ENCODE data around the gene SENP1. TPM values are rescaled to one million over a fixed set of nuclear protein-coding genes. Genes with fewer than 3 reads are reported as not detected.

The SENP1 gene
- total and polyA plus RNA-seq, 2 of the 13 experiments (the other 11 are each of a cell fraction or from before 2014, with no cell fraction given), result 14.0 to 20.2 TPM

DNA sequence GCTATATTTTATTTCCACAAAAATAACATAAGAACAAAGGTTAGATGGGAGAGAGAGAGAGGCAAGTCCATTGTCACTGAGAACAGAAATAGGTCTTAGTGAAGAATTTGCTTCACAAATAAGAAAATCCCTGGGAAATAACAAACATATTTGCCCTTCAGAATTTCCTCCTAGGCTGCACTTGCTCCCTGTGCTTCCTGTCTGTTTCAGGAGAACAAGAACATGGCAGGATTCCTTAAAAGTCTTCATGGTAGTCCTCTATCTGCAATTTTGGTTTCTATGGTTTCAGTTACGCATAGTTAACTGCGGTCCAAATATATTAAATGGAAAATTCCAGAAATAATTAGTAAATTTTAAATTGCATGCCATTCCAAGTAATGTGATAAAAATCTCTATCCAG, 34.1 kb downstream of the SENP1 start:
- intact Hi-C loops (cut with micrococcal nuclease; ENCODE audit: unreplicated experiment), result no loop called here
- Histone ChIP-seq H3K4me1 (ENCODE audit: insufficient read depth, low read length) (no peaks in the 10 kb centered on the region), H3K27ac (ENCODE audit: extremely low read length, insufficient read depth, low read length) (no peak overlapping the region), H3K9ac (ENCODE audit: insufficient read depth, low read depth, low read length) (no peak overlapping the region), H3K79me2 (ENCODE audit: insufficient read depth, low read length) (no peaks in the 10 kb centered on the region), H3K36me3 (replicated peaks in 1 of 2; ENCODE audit: control insufficient read depth in 1 of 2, insufficient read depth in 2 of 2, low read length in 2 of 2) (peaks cover 8 to 45% of the 10 kb centered on the region in 2 experiments), H3K4me2 (ENCODE audit: low read depth, low read length) (no peak overlapping the region), H2AFZ (ENCODE audit: low read length) (no peak overlapping the region), H3K27me3 (ENCODE audit: control insufficient read depth in 1 of 2, insufficient read depth in 2 of 2, low read length in 2 of 2) (no peaks in the 10 kb centered on the region), H4K20me1 (ENCODE audit: insufficient read depth, low read length) (no peaks in the 10 kb centered on the region), H3K4me3 (replicated peaks in 1 of 3; ENCODE audit: insufficient read depth in 1 of 3, low read depth in 2 of 3, low read length in 3 of 3) (no peak overlapping the region), H3K9me3 (ENCODE audit: low read length) (no peaks in the 10 kb centered on the region)
- FAIRE-seq (no peak), DNase-seq (ENCODE audit: low spot score) (no peak), ATAC-seq (no peak)
- in situ Hi-C loops (cut with HindIII; ENCODE audit: extremely low pct_ligation_motif_present, low pct_unique_long_range_greater_than_20kb), result no loop called here
- CTCF ChIA-PET (ENCODE audit: low intra/inter-chr PET ratio, low total read pairs), result no interaction called here
- no TSS peak for BruUV-seq (replicated peaks)
- WGBS (ENCODE audit: low lambda C conversion rate), result 100% methylated on average over 2 of the region's 2 CpGs
- TF ChIP-seq BORCS8-MEF2B (CRISPR knock-in tag; IDR thresholded peaks at IDR 0.05) (no peak), ZNF17 (CRISPR knock-in tag; IDR thresholded peaks at IDR 0.05) (no peak), RBM22 (optimal IDR thresholded peaks at IDR 0.05; ENCODE audit: low read length) (no peak), ZNF34 (CRISPR knock-in tag; IDR thresholded peaks at IDR 0.05; ENCODE audit: borderline replicate concordance) (no peak), PRPF4 (IDR thresholded peaks at IDR 0.05; ENCODE audit: low read depth, low read length, poor library complexity, severe bottlenecking) (no peak), ZNF674 (CRISPR knock-in tag; IDR thresholded peaks at IDR 0.05; ENCODE audit: low read depth) (no peak), HOXA5 (CRISPR knock-in tag; IDR thresholded peaks at IDR 0.05) (no peak)
- POLR2A ChIA-PET, result no interaction called here

DNA sequence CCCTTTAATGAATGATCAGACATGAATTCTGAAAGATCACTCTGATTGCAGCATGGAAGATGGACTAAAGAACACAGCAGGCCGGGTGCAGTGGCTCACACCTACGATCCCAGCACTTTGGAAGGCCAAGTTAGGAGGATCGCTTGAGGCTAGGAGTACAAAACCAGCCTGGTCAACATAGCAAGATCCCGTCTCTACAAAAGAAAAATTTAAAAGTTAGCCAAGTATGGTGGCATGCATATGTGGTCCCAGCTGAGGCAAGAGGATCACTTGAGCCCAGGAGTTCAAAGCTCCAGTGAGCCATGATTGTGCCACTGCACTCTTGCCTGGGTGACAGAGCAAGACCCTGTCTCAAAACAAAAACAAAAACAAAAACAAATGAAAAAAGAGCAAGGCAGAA, 35.1 kb downstream of the SENP1 start:
- intact Hi-C loops (cut with micrococcal nuclease; ENCODE audit: unreplicated experiment) (no loop called here), in situ Hi-C loops (cut with HindIII; ENCODE audit: extremely low pct_ligation_motif_present, low pct_unique_long_range_greater_than_20kb) (no loop called here)
- Histone ChIP-seq H3K27ac (ENCODE audit: extremely low read length, insufficient read depth, low read length) (no peak overlapping the region), H3K9me3 (ENCODE audit: low read length) (no peaks in the 10 kb centered on the region), H3K4me3 (replicated peaks in 1 of 3; ENCODE audit: insufficient read depth in 1 of 3, low read depth in 2 of 3, low read length in 3 of 3) (no peak overlapping the region), H3K9ac (ENCODE audit: insufficient read depth, low read depth, low read length) (no peak overlapping the region), H4K20me1 (ENCODE audit: insufficient read depth, low read length) (no peaks in the 10 kb centered on the region), H3K4me2 (ENCODE audit: low read depth, low read length) (no peak overlapping the region), H3K36me3 (replicated peaks in 1 of 2; ENCODE audit: control insufficient read depth in 1 of 2, insufficient read depth in 2 of 2, low read length in 2 of 2) (peaks cover 8 to 45% of the 10 kb centered on the region in 2 experiments), H3K27me3 (ENCODE audit: control insufficient read depth in 1 of 2, insufficient read depth in 2 of 2, low read length in 2 of 2) (no peaks in the 10 kb centered on the region), H2AFZ (ENCODE audit: low read length) (no peak overlapping the region), H3K4me1 (ENCODE audit: insufficient read depth, low read length) (no peaks in the 10 kb centered on the region), H3K79me2 (ENCODE audit: insufficient read depth, low read length) (no peaks in the 10 kb centered on the region)
- DNase-seq (ENCODE audit: low spot score), result no peak
- no peak for ATAC-seq
- BruUV-seq (replicated peaks), result no TSS peak
- ChIA-PET CTCF (ENCODE audit: low intra/inter-chr PET ratio, low total read pairs) (no interaction called here), POLR2A (no interaction called here)
- WGBS (ENCODE audit: low lambda C conversion rate), result 96% methylated on average over 4 of the region's 4 CpGs
- FAIRE-seq, result no peak
- TF ChIP-seq ZFX (CRISPR knock-in tag; IDR thresholded peaks at IDR 0.05; ENCODE audit: low read depth) (no peak), DMAP1 (CRISPR knock-in tag; IDR thresholded peaks at IDR 0.05) (no peak), ZNF777 (CRISPR knock-in tag; IDR thresholded peaks at IDR 0.05) (no peak)
- TF ChIP-seq, protein P1, sequence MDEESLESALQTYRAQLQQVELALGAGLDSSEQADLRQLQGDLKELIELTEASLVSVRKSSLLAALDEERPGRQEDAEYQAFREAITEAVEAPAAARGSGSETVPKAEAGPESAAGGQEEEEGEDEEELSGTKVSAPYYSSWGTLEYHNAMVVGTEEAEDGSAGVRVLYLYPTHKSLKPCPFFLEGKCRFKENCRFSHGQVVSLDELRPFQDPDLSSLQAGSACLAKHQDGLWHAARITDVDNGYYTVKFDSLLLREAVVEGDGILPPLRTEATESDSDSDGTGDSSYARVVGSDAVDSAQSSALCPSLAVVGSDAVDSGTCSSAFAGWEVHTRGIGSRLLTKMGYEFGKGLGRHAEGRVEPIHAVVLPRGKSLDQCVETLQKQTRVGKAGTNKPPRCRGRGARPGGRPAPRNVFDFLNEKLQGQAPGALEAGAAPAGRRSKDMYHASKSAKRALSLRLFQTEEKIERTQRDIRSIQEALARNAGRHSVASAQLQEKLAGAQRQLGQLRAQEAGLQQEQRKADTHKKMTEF (CRISPR knock-in tag; IDR thresholded peaks at IDR 0.05), result no peak
- TF ChIP-seq, protein P2, sequence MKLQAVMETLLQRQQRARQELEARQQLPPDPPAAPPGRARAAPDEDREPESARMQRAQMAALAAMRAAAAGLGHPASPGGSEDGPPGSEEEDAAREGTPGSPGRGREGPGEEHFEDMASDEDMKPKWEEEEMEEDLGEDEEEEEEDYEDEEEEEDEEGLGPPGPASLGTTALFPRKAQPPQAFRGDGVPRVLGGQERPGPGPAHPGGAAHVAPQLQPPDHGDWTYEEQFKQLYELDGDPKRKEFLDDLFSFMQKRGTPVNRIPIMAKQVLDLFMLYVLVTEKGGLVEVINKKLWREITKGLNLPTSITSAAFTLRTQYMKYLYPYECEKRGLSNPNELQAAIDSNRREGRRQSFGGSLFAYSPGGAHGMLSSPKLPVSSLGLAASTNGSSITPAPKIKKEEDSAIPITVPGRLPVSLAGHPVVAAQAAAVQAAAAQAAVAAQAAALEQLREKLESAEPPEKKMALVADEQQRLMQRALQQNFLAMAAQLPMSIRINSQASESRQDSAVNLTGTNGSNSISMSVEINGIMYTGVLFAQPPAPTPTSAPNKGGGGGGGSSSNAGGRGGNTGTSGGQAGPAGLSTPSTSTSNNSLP (IDR thresholded peaks at IDR 0.05; ENCODE audit: low read depth, low read length), result no peak
- TF ChIP-seq, protein P3, sequence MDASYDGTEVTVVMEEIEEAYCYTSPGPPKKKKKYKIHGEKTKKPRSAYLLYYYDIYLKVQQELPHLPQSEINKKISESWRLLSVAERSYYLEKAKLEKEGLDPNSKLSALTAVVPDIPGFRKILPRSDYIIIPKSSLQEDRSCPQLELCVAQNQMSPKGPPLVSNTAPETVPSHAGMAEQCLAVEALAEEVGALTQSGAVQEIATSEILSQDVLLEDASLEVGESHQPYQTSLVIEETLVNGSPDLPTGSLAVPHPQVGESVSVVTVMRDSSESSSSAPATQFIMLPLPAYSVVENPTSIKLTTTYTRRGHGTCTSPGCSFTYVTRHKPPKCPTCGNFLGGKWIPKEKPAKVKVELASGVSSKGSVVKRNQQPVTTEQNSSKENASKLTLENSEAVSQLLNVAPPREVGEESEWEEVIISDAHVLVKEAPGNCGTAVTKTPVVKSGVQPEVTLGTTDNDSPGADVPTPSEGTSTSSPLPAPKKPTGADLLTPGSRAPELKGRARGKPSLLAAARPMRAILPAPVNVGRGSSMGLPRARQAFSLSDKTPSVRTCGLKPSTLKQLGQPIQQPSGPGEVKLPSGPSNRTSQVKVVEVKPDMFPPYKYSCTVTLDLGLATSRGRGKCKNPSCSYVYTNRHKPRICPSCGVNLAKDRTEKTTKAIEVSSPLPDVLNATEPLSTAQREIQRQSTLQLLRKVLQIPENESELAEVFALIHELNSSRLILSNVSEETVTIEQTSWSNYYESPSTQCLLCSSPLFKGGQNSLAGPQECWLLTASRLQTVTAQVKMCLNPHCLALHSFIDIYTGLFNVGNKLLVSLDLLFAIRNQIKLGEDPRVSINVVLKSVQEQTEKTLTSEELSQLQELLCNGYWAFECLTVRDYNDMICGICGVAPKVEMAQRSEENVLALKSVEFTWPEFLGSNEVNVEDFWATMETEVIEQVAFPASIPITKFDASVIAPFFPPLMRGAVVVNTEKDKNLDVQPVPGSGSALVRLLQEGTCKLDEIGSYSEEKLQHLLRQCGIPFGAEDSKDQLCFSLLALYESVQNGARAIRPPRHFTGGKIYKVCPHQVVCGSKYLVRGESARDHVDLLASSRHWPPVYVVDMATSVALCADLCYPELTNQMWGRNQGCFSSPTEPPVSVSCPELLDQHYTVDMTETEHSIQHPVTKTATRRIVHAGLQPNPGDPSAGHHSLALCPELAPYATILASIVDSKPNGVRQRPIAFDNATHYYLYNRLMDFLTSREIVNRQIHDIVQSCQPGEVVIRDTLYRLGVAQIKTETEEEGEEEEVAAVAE (CRISPR knock-in tag; IDR thresholded peaks at IDR 0.05; ENCODE audit: borderline replicate concordance), result no peak

All from HepG2 (cell line).